Liver (tissue), 3 donors: ENCODE results near the gene CKMT1B.

ENCODE experiments used
- EGR1 ChIP-seq, 2 donors: IDR thresholded peaks; 2 replicates each; pipeline ENCODE4 v1.6.1; 2016 to 2018; ENCODE audit warnings: antibody characterized with exemption in 2 of 2, low read depth in 2 of 2
- GABPA ChIP-seq, 2 donors: IDR thresholded peaks in 1 of 2; conservative IDR thresholded peaks in 1 of 2; 2 replicates each; pipeline ENCODE4 v1.6.1; 2016; ENCODE audit warnings: antibody characterized with exemption in 2 of 2, mild to moderate bottlenecking in 1 of 2, moderate library complexity in 1 of 2
- HNF4G ChIP-seq: IDR thresholded peaks from 2 replicates; pipeline ENCODE4 v1.6.1; 2016; ENCODE audit warnings: antibody characterized with exemption
- RAD21 ChIP-seq, 2 donors: IDR thresholded peaks; 2 replicates each; pipeline ENCODE4 v1.6.1; 2016; ENCODE audit warnings: antibody characterized with exemption in 2 of 2, mild to moderate bottlenecking in 2 of 2
- SP1 ChIP-seq: IDR thresholded peaks from 2 replicates; pipeline ENCODE4 v1.6.1; 2018; ENCODE audit warnings: antibody characterized with exemption, mild to moderate bottlenecking
- TAF1 ChIP-seq: conservative IDR thresholded peaks from 2 replicates; pipeline ENCODE4 v1.6.1; 2016; ENCODE audit warnings: antibody characterized with exemption, mild to moderate bottlenecking
- YY1 ChIP-seq: IDR thresholded peaks from 2 replicates; pipeline ENCODE4 v1.6.1; 2016; ENCODE audit warnings: antibody characterized with exemption, mild to moderate bottlenecking
- TF ChIP-seq, protein P1 (sequence below): fragments of 150-350 bp; IDR thresholded peaks from 2 replicates; pipeline ENCODE4 v1.5.1; 2017; ENCODE audit warnings: improper control_type of control experiment, low read depth, low read length; ENCODE audit not compliant: missing input control
- TF ChIP-seq, protein P2 (sequence below): IDR thresholded peaks from 2 replicates; pipeline ENCODE4 v1.6.1; 2016; ENCODE audit warnings: antibody characterized with exemption, mild to moderate bottlenecking
- TF ChIP-seq, protein P3 (sequence below): IDR thresholded peaks from 2 replicates; pipeline ENCODE4 v1.6.1; 2016; ENCODE audit warnings: antibody characterized with exemption
- donor health status: healthy.
- donor health status: healthy.

DNA sequence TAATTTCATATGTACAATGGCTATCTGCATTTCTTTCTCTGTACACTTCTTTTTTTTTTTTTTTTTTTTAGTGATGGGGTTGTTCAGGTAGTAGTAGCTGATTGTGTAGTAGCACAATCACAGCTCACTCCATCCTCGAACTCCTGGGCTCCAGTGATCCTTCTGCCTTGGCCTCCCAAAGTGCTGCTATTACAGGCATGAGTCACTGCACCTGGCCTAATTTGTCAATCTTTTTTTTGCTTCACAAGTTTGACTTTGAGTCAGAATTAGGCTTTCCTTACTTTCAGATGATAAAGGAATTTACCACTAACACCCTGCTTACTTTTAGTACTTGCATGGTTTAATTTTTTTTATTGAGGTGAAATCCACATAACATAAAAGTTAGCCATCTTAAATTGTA, 48.4 kb upstream of the CKMT1B start:
- TF ChIP-seq EGR1 (IDR thresholded peaks at IDR 0.05; ENCODE audit: low read depth in 2 of 2), result no peak
- TF ChIP-seq, protein P1, sequence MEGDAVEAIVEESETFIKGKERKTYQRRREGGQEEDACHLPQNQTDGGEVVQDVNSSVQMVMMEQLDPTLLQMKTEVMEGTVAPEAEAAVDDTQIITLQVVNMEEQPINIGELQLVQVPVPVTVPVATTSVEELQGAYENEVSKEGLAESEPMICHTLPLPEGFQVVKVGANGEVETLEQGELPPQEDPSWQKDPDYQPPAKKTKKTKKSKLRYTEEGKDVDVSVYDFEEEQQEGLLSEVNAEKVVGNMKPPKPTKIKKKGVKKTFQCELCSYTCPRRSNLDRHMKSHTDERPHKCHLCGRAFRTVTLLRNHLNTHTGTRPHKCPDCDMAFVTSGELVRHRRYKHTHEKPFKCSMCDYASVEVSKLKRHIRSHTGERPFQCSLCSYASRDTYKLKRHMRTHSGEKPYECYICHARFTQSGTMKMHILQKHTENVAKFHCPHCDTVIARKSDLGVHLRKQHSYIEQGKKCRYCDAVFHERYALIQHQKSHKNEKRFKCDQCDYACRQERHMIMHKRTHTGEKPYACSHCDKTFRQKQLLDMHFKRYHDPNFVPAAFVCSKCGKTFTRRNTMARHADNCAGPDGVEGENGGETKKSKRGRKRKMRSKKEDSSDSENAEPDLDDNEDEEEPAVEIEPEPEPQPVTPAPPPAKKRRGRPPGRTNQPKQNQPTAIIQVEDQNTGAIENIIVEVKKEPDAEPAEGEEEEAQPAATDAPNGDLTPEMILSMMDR, result no peak
- TF ChIP-seq TAF1, result no peak
- TF ChIP-seq SP1, result no peak
- no peak for TF ChIP-seq RAD21 (IDR thresholded peaks at IDR 0.05)
- no peak for TF ChIP-seq YY1
- TF ChIP-seq, protein P2, sequence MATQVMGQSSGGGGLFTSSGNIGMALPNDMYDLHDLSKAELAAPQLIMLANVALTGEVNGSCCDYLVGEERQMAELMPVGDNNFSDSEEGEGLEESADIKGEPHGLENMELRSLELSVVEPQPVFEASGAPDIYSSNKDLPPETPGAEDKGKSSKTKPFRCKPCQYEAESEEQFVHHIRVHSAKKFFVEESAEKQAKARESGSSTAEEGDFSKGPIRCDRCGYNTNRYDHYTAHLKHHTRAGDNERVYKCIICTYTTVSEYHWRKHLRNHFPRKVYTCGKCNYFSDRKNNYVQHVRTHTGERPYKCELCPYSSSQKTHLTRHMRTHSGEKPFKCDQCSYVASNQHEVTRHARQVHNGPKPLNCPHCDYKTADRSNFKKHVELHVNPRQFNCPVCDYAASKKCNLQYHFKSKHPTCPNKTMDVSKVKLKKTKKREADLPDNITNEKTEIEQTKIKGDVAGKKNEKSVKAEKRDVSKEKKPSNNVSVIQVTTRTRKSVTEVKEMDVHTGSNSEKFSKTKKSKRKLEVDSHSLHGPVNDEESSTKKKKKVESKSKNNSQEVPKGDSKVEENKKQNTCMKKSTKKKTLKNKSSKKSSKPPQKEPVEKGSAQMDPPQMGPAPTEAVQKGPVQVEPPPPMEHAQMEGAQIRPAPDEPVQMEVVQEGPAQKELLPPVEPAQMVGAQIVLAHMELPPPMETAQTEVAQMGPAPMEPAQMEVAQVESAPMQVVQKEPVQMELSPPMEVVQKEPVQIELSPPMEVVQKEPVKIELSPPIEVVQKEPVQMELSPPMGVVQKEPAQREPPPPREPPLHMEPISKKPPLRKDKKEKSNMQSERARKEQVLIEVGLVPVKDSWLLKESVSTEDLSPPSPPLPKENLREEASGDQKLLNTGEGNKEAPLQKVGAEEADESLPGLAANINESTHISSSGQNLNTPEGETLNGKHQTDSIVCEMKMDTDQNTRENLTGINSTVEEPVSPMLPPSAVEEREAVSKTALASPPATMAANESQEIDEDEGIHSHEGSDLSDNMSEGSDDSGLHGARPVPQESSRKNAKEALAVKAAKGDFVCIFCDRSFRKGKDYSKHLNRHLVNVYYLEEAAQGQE, result no peak
- TF ChIP-seq, protein P3, sequence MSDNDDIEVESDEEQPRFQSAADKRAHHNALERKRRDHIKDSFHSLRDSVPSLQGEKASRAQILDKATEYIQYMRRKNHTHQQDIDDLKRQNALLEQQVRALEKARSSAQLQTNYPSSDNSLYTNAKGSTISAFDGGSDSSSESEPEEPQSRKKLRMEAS, result no peak
- TF ChIP-seq HNF4G, result no peak
- no peak for TF ChIP-seq GABPA (IDR thresholded peaks at IDR 0.05 in 1 of 2, conservative IDR thresholded peaks at IDR 0.05 in 1 of 2)
